LHCN-M2 (cell line): ENCODE measurements around the gene PTPRM. TPM values are rescaled to one million over a fixed set of nuclear protein-coding genes. Genes with fewer than 3 reads are reported as not detected.
A peak's percentile ranks its signal among the peaks of the same experiment; 100 is the strongest.

Experiments used
- DNase-seq: peaks from one replicate; pipeline ENCODE4 v3.0.0-alpha.2; 2012; ENCODE audit warnings: low read depth
- total RNA-seq: library from RNA; depleted of rRNA; stranded (reverse); fragments of >200 nt; gene quantifications from 2 replicates; pipeline ENCODE4 v1.2.3, GENCODE V29; 2014

PTPRM gene
- total RNA-seq, 1 experiment from 2014 or later = 28.1 TPM

DNA sequence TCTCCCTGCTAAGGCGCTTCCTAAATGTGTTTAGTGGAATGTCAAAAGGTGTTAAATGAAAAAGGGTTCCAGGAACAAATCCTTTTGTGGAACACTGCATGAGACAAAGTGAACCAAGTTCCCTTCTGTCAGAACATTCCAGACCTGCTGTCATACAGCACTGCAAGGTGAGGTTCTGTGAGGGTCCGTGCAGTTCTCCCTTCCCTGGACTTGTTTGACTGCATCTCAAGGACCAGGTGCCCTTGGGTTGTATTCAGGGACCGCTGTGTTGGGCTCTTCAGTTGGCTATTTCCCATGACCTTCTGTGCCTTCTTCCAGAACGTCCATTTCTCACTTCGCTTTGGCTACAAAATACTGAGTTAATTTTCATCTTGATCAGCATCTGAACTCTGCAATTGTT is 328.2 kb downstream of the PTPRM start:
- no peak for DNase-seq

- DNase-seq = no peak
These were observed 329.0 kb downstream of the PTPRM start for GRCh38 chr18:7896161-7896560.

GRCh38 chr18:7896805-7897518 is 329.8 kb downstream of the PTPRM start:
- DNase-seq = no peak

DNA sequence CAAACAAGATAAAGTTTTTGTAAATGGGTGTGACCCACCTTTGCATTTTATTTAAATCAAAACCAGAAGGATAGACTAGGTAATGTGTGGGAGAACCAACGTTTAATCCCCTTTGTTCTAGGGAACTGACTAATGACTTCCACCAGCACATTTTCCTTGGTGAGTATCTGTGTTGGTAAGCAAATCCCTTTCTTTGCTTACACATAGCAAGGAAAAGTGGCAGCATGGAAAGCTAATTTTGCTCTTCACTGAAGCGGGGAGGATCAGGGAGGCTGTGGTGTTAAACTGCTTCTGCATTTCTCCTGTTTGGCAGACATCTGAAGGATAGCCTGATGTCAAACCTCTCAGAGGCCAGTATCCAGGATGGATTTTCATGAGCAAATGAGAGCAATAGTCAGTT is 331.1 kb downstream of the PTPRM start:
- no peak for DNase-seq

GRCh38 chr18:7899078-7899477 is 332.0 kb downstream of the PTPRM start:
- no peak for DNase-seq

DNA sequence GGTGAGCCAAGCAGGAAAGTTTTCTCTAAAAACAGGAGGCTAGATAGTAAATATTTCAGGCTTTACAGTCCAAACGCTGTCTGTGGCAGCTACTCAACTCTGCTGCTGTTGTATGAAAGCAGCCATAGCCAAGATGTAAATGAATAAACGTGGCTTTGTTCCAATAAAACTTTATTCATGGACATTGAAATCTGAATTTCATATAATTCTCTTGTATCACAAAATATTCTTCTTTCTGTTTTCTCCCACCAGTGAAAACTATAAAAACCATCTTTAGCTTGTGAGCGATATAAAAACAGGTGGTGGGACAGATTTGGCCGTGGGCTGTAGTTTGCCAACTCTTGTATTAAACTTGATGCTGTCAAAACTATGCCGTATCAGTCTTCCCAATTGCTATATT is 333.0 kb downstream of the PTPRM start:
- DNase-seq = no peak

DNA sequence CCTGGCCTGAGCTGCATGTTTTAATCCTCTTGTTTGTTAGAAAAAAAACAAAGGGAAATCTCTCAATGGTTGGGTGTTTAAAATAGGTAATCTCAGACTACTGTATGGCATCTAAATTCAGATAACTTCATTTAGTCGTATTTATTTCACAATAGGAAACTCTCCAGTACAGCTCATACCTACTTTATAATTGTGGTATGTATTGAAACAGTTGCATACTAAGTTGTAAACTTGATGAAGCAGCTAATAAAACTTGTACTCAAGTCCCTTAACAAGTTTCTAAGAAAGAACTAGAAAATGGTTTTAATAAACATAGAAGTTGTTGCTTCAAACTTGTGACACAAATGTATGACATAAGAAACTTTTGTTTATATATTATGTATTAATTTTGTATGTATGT is 334.5 kb downstream of the PTPRM start:
- DNase-seq = no peak

- DNase-seq = no peak
These were observed 335.3 kb downstream of the PTPRM start for GRCh38 chr18:7902399-7902839.

- DNase-seq = peak; percentile 74
These were observed 337.4 kb downstream of the PTPRM start for GRCh38 chr18:7904529-7904928.

- DNase-seq = no peak
These were observed 341.7 kb downstream of the PTPRM start for GRCh38 chr18:7908681-7909299.

DNA sequence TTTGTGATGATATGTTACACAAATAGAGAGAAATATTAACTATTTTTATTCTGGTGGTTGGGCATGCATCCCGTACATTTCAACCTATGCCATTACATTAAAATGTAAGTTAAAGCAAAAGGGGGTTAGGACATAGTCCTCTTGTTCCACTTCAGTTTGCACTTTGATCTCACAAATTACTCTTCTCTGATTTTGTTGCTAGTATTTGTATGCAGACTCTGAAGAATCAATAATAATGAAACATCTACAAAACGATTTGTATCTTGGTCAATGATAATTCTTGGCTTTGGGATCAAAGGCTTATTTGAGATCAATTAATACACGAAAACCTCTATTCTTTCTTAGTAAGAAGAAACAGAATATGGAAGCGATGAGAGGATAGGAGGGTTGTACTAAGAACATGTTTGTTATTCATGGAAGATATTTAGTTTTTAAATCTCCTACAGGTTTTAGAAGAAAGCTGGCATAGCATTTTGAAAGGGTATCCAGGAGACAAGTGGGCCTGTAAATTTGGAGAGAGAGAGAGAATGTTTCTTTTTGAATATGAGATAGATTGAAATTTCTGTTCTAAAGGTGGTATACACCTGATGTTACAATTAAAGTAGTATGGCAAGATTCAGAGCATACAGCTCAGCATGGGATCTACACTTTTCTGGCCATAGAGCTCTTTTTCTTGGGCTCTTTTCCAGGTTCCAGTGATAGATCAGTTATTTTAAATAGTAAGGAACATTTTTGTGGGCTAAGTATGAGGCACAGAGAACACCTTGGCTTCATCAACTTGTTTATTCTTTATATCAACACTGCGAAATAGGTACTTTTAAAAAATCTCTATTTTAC is 347.9 kb downstream of the PTPRM start:
- DNase-seq = no peak

DNA sequence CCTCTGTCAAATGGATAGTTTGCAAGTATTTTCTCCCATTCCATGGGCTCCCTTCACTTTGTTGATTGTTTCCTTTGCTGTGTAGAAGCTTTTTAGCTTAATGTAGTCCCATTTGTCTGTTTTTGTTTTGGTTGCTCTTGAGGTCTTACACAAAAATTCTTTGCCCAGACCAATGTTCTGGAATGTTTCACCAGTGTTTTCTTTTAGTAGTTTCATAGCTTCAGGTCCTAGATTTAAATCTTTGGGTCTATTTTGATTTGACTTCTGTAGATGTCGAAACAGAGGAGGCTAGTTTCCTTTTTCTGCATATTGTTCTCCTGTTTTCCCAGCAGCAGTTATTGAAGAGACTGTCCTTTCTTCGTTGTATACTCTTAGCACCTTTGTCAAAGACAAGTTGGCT is 351.6 kb downstream of the PTPRM start:
- no peak for DNase-seq

GRCh38 chr18:7919565-7919964 is 352.4 kb downstream of the PTPRM start:
- DNase-seq = no peak

DNA sequence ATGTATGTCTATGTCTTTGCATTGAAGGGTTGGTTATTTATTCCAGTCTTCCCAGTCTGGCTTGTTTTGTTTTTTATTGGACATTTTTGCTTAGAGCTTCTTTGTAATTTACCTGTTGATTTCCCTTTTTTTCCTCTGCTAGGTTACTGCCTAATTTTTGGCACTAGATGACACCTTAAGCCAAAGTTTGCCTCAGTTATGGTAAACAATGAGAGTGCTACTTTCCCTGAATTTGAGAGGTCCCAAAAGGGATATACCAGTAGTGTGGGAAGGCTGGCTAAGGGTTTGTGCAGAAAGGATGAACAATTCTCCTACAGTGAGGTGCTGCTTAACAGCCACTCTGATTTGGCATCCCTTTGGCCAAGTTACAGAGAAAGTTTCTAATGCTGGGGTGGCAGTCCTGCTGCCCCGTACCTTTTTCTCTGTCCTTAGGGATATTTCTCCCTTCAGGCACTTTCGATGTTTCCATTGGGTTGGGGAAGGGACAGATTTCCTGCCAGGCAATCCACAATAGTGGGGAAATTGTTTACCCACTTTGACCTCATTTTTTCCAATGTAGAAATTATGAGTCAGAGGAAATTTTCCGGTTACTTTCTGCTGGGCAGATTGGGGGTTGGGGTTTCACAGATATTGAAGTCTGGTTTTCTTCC is 354.9 kb downstream of the PTPRM start:
- DNase-seq = peak; percentile 72

DNA sequence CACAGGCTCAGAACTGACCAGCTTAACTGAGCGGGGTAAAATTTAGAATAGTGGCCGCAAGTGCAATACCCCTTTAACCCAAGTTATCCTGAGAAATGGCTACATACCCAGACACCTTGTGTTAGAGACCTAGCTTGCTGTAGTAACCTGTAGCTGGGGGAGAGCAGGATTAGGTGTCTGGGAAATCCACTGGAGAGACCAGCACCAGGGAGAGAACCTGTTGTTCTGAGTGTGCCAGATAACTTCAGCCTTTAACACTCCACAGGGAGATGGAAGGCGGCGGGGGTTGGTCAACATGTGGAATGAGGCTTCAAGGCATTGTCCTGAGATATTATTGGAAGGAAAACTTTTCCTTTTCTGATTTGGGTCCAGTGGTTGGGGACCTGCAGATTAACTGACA is 356.0 kb downstream of the PTPRM start:
- no peak for DNase-seq

GRCh38 chr18:7924616-7925015 is 357.5 kb downstream of the PTPRM start:
- DNase-seq = no peak

GRCh38 chr18:7926526-7926925 is 359.4 kb downstream of the PTPRM start:
- no peak for DNase-seq

DNA sequence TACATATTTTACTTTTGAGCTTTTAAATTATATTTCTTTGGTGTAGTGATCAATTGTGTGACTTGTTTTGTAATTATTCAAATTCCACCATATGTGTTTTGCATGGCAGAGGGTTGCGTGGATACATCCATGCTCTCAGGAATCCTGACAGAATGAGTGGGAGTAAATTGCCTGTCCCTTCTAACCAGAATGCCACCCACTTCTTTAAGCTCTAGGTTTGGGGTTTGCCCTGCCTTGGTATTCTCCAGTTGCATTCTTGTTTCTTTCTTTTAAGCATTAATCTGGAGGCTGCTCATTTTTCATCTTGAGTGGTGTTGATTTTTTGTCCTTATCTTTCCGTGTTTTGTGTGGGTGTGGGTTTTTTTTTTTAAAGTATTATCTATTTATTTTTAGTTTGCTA is 360.0 kb downstream of the PTPRM start:
- no peak for DNase-seq

DNA sequence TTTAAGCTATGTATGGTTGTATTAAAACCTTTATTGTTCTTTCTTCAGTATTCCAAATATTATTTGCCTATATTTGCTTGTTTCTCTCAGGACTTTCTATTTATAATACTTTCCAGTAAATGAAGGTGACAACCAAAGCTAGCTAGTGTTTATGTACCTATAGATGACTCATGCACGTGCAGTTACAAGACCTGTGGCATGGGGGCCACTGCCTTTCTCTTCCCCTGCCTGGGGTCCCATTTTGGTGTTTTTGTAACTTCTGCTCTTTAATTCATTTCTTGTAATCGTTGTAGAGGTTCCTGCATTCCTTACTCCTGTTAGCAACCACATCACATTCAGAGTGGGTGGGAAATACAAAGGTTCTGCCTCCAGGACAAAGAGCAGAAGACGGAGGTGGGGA is 364.6 kb downstream of the PTPRM start:
- no peak for DNase-seq

GRCh38 chr18:7937268-7937667 is 370.2 kb downstream of the PTPRM start:
- DNase-seq = no peak

DNA sequence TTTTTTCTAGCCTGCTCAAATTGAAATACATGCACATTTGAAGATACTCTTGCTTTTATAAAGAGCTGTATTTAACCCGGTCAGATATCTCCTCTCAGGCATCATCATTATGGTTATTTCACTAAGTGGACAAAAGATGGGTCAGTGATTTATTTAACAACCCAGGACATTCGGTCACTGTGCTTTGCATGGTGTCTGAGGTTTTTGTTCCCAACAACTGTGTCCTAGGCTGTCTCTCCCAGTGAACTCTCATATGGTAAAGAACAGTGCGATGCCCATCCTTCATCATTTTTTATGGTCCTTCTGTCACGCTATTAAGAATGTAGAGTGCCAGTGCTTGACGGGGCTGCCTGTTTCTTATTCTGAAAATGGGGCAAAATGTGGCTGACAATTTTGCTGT is 372.4 kb downstream of the PTPRM start:
- DNase-seq = no peak

DNA sequence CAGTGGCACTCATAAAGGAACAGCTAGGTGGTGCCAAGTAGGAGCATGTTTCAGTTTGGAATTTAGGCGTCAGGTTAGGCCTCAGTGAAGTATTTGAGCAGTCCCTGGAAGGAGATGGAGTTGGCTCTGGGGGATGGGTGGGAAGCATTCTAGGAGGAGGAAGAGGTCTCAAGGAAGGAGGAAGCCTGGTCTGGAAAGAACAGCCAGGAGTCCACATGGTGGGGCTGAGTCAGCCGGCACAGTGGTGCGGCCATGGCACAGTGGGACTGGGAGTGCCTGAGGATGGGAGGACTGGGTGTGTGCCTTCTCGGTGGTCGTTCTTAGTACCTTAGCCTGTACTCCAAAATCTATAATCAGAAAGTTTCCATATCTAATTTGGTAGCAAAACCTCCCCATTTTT is 373.3 kb downstream of the PTPRM start:
- DNase-seq = no peak
